Effector memory CD8-positive, alpha-beta T cell (primary cell): ENCODE measurements around the gene OS9.
A peak's percentile ranks its signal among the peaks of the same experiment; 100 is the strongest.
"Not testable (repeated sequence)": the region's sequence is repeated elsewhere in the genome, so short reads cannot be mapped to it uniquely, and the experiment has no call there.

Experiments used
- ATAC-seq: fragments of 150-1000 bp; cut with Tn5 transposase; replicated peaks from 2 replicates; pipeline ENCODE4 v1.10.0; 2021; ENCODE audit warnings: mild to moderate bottlenecking, moderate library complexity
- DNase-seq, 3 experiments: peaks; one replicate each; pipeline ENCODE4 v3.0.0; 2021
- H3K27ac Mint-ChIP-seq, 2 donors: one replicate each; pipeline ENCODE4 v1.8.0; 2022; ENCODE audit warnings: mild to moderate bottlenecking in 2 of 2, mixed read lengths in 2 of 2, moderate library complexity in 2 of 2
- H3K27me3 Mint-ChIP-seq, 2 donors: one replicate each; pipeline ENCODE4 v1.8.0; 2022; ENCODE audit warnings: mixed read lengths in 2 of 2
- H3K36me3 Mint-ChIP-seq: one replicate; pipeline ENCODE4 v1.8.0; 2022; ENCODE audit warnings: mild to moderate bottlenecking, moderate library complexity, mixed read lengths; ENCODE audit not compliant: insufficient read depth
- H3K4me1 Mint-ChIP-seq, 2 donors: one replicate each; pipeline ENCODE4 v1.8.0; 2022; ENCODE audit warnings: low read depth in 2 of 2, mixed read lengths in 2 of 2
- H3K4me3 Mint-ChIP-seq, 2 donors: one replicate each; pipeline ENCODE4 v1.8.0; 2022; ENCODE audit warnings: mild to moderate bottlenecking in 2 of 2, mixed read lengths in 2 of 2, moderate library complexity in 2 of 2
- H3K9me3 Mint-ChIP-seq, 2 donors: one replicate each; pipeline ENCODE4 v1.8.0; 2022; ENCODE audit warnings: mixed read lengths in 2 of 2

Gene OS9

DNA sequence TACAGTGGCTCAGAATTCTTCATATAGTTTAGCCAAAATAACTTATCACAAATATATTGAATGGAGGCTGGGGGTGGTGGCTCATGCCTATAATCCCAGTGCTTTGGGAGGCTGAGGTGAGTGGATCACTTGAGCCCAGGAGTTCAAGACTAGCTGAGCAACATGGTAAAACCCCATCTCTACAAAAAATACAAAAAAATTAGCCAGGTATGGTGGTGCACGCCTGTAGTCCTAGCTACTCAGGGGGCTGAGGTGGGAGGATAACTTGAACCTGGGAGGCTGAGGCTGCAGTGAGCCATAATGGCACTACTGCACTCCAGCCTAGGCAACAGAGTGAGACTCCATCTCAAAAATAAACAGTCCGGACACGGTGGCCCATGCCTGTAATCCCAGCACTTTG lies 22.1 kb upstream of the OS9 start:
- not testable (repeated sequence) for DNase-seq, H3K9me3 Mint-ChIP-seq, ATAC-seq, H3K4me1 Mint-ChIP-seq, H3K27ac Mint-ChIP-seq, H3K4me3 Mint-ChIP-seq, H3K36me3 Mint-ChIP-seq
- H3K27me3 Mint-ChIP-seq: peaks cover 15 to 23% of the 10 kb centered on the region in 2 donors

DNA sequence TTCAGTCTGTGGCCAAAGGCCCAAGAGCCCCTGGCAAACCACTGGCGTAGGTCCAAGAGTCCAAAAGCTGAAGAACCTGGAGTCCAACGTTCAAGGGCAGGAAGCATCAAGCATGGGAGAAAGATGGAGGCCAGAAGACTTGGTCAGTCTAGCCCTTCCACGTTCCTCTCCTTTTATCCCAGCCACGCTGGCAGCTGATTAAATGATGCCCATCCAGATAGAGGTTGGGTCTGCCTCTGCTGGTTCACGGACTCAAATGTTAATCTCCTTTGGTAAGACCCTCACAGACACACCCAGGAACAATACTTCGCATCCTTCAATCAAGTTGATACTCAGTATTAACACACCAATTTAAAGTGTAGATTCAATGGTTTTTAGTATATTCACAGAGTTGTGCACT lies 21.1 kb upstream of the OS9 start:
- H3K27me3 Mint-ChIP-seq: peaks cover 15 to 23% of the 10 kb centered on the region in 2 donors
- H3K27ac Mint-ChIP-seq: no peak overlapping the region
- H3K4me1 Mint-ChIP-seq: no peaks in the 10 kb centered on the region
- no peaks in the 10 kb centered on the region for H3K9me3 Mint-ChIP-seq
- no peak for DNase-seq
- no peaks in the 10 kb centered on the region for H3K36me3 Mint-ChIP-seq
- no peak for ATAC-seq
- no peak overlapping the region for H3K4me3 Mint-ChIP-seq

DNA sequence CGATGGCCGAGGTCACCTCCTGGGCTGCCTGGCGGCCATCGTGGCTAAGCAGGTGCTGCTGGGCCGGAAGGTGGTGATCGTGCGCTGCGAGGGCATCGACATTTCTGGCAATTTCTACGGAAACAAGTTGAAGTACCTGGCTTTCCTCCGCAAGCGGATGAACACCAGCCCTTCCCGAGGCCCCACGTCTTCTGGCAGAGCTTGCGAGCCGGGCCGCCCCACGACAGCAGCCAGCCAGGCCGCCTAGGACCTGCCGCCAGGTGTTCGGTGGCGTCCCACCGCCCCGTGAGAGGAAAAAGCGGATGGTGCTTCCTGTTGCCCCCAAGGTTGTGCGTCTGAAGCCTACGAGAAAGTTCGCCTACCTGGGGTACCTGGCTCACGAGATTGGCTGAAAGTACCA lies 19.2 kb upstream of the OS9 start:
- Mint-ChIP-seq H3K9me3 (no peaks in the 10 kb centered on the region), H3K27ac (no peak overlapping the region), H3K4me1 (no peaks in the 10 kb centered on the region), H3K4me3 (no peak overlapping the region), H3K27me3 (peaks cover 15 to 23% of the 10 kb centered on the region in 2 donors), H3K36me3 (no peaks in the 10 kb centered on the region)
- DNase-seq (no peak), ATAC-seq (no peak)

DNA sequence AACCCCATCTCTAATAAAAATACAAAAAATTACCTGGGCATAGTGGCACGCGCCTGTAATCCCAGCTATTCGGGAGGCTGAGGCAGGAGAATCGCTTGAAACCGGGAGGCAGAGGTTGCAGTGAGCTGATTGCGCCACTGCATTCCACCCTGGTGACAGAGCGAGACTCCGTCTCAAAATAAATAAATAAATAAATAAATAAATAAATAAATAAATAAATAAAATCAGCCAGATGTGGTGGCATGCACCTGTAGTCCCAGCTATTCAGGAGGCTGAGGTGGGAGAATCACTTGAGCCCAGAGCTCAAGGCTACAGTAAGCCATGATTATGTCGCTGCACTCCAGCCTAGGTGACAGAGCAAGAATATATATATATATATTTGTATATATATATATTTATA lies 16.0 kb upstream of the OS9 start:
- H3K9me3 Mint-ChIP-seq, H3K4me3 Mint-ChIP-seq, H3K27ac Mint-ChIP-seq, H3K4me1 Mint-ChIP-seq, ATAC-seq, H3K36me3 Mint-ChIP-seq, DNase-seq: not testable (repeated sequence)
- peaks cover 6 to 11% of the 10 kb centered on the region in 2 donors for H3K27me3 Mint-ChIP-seq

DNA sequence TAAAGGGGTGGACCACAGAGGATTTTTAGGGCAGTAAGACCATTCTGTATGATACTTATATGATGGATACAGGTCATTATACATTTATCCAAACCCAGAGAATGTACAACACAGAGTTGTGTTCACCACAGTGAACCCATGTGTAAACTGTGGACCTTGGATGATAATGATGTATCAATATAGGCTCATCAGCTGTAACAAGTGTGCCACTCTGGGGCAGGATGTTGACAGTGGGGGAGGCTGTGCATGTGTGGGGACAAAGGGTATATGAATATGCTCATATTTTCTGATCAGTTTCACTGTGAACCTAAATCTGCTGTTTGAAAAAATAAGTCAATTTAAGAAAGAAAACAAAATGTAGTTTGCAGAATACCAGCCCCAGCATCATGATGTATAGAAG lies 14.2 kb upstream of the OS9 start:
- Mint-ChIP-seq H3K4me1 (no peaks in the 10 kb centered on the region), H3K36me3 (no peaks in the 10 kb centered on the region), H3K27ac (no peak overlapping the region), H3K4me3 (no peak overlapping the region), H3K9me3 (peaks cover 2 to 7% of the 10 kb centered on the region in 2 donors), H3K27me3 (peaks cover 11 to 12% of the 10 kb centered on the region in 2 donors)
- ATAC-seq (no peak), DNase-seq (no peak)

DNA sequence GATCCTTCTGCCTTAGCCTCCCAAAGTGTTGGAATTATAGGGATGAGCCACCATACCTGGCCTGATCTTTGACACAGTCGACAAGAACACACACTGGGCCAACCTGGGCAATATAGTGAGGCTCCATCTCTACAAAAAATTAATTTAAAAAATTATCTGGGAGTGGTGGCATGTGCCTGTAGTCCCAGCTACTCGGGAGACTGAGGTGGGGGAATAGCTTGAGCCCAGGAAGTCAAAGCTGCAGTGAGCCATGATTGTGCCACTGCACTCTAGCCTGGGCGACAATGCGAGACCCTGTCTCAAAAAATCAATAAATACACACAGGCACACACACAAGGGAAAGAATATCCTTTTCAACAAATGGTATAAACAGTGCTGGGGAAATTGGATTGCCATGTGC lies 6.1 kb upstream of the OS9 start:
- Mint-ChIP-seq H3K27ac (no peak overlapping the region), H3K36me3 (no peaks in the 10 kb centered on the region), H3K9me3 (no peaks in the 10 kb centered on the region), H3K27me3 (peaks cover 66 to 73% of the 10 kb centered on the region in 2 donors), H3K4me1 (no peaks in the 10 kb centered on the region), H3K4me3 (no peak overlapping the region)
- no peak for DNase-seq
- no peak for ATAC-seq

DNA sequence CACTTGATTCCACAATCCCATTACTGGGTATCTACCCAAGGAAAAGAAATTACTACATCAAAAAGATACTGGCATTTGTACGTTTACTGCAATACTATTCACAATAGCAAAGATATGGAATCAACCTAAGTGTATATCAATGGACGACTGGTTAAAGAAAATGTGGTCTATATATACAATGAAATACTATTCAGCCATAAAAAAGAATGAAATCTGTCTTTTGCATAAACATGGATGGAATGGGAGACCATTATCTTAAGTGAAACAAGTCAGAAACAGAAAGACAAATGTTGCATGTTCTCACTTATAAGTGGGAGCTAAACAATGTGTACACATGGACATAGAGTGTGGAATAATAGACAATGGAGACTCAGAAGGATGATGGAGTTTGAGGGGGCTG lies 5.0 kb upstream of the OS9 start:
- no peaks in the 10 kb centered on the region for H3K4me1 Mint-ChIP-seq
- H3K9me3 Mint-ChIP-seq: no peaks in the 10 kb centered on the region
- peaks cover 62 to 70% of the 10 kb centered on the region in 2 donors for H3K27me3 Mint-ChIP-seq
- no peaks in the 10 kb centered on the region for H3K36me3 Mint-ChIP-seq
- ATAC-seq (no peak), DNase-seq (no peak)
- H3K27ac Mint-ChIP-seq: no peak overlapping the region
- no peak overlapping the region for H3K4me3 Mint-ChIP-seq

DNA sequence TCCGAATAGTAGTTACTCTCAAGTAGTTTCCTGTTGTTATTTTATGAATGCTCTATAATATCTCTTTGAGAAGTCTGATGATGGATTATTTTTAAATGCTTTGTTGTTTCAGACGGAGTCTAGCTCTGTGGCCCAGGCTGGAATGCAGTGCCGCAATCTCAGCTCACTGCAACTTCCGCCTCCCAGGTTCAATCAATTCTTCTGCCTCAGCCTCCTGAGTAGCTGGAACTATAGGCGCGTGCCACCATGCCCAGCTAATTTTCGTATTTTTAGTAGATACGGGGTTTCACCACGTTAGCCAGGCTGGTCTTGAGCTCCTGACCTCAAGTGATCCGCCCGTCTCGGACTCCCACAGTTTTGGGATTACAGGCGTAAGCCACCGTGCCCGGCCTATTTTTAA lies 1.4 kb upstream of the OS9 start:
- Mint-ChIP-seq H3K9me3 (no peaks in the 10 kb centered on the region), H3K36me3 (peaks cover 14% of the 10 kb centered on the region), H3K27ac (no peak overlapping the region), H3K4me1 (peaks cover 0 to 2% of the 10 kb centered on the region in 2 donors), H3K27me3 (peaks cover 26 to 35% of the 10 kb centered on the region in 2 donors), H3K4me3 (no peak overlapping the region)
- ATAC-seq (no peak), DNase-seq (no peak)

DNA sequence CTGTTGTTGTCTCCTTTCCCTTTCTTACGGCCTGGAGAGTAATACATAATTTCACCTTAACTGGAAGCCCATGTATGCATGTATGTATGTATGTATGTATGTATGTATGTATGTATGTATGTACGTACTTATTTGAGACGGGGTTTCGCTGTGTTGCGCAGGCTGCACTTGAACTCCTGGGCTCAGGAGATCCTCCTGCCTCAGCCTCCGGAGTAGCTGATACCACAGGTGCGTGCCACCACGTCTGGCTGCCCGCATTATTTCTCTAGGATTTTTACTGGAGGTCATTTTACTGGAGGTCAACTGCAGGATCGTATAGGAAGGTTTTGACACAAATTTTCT lies 644 bp upstream of the OS9 start:
- H3K27ac Mint-ChIP-seq: no peak overlapping the region
- no peak overlapping the region for H3K4me3 Mint-ChIP-seq
- H3K9me3 Mint-ChIP-seq: no peaks in the 10 kb centered on the region
- peaks cover 1 to 3% of the 10 kb centered on the region in 2 donors for H3K4me1 Mint-ChIP-seq
- peaks cover 18 to 27% of the 10 kb centered on the region in 2 donors for H3K27me3 Mint-ChIP-seq
- H3K36me3 Mint-ChIP-seq: peaks cover 18% of the 10 kb centered on the region
- ATAC-seq (no peak), DNase-seq (peak in 1 of 3 experiments; percentile 5)

DNA sequence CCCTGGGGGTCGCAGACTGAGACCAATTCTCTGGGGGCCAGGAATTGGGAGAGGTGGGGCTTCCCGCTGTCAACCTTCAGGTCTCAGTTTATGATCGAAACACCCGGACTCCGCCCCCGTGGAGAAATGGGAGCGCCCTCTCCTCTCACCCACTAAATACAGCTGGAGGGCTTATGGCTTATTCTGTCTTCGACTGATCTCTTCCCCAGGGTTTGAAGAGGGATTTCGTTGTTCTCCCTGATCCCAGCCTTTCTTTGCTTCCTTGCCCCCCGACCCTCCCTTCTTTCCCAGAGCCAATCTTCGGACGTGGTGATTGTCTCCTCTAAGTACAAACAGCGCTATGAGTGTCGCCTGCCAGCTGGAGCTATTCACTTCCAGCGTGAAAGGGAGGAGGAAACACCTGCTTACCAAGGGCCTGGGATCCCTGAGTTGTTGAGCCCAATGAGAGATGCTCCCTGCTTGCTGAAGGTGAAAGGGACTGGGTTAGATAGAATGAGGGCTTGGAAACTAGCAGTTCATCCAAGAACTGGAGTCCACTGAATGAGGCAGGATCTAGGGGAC lies 607 bp downstream of the OS9 start:
- peaks cover 9 to 16% of the 10 kb centered on the region in 2 donors for H3K27me3 Mint-ChIP-seq
- H3K4me3 Mint-ChIP-seq: no peak overlapping the region
- H3K9me3 Mint-ChIP-seq: no peaks in the 10 kb centered on the region
- peaks cover 22% of the 10 kb centered on the region for H3K36me3 Mint-ChIP-seq
- no peak overlapping the region for H3K27ac Mint-ChIP-seq
- H3K4me1 Mint-ChIP-seq: peaks cover 6 to 13% of the 10 kb centered on the region in 2 donors
- no peak for ATAC-seq
- no peak for DNase-seq

DNA sequence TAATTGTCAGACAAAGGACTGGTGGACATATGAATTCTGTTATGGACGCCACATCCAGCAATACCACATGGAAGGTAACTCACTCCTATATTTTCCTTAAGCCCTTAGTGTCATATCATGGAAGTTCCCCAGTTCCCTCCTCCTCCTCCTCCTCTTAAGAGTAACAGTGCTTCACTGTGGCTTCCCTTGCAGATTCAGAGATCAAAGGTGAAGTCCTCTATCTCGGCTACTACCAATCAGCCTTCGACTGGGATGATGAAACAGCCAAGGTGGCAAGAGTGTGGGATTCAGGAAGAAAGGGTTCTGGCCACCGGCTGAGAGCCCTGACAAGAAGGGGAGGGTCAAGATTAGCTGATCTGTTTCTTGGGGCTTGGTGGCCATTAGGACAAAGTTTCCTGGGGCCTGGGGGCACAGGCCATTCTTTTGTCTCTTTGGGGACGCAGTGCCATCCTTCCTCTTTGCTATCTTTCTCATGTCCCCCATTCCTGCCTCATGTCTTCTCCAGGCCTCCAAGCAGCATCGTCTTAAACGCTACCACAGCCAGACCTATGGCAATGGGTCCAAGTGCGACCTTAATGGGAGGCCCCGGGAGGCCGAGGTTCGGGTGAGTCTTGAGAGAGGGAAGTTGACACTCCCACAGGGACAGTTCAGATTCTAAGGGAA lies 2.0 kb downstream of the OS9 start:
- Mint-ChIP-seq H3K36me3 (peaks cover 27% of the 10 kb centered on the region), H3K27ac (no peak overlapping the region), H3K9me3 (no peaks in the 10 kb centered on the region), H3K4me3 (no peak overlapping the region), H3K4me1 (peaks cover 10 to 13% of the 10 kb centered on the region in 2 donors), H3K27me3 (peaks cover 6 to 9% of the 10 kb centered on the region in 2 donors)
- ATAC-seq (no peak), DNase-seq (no peak)

DNA sequence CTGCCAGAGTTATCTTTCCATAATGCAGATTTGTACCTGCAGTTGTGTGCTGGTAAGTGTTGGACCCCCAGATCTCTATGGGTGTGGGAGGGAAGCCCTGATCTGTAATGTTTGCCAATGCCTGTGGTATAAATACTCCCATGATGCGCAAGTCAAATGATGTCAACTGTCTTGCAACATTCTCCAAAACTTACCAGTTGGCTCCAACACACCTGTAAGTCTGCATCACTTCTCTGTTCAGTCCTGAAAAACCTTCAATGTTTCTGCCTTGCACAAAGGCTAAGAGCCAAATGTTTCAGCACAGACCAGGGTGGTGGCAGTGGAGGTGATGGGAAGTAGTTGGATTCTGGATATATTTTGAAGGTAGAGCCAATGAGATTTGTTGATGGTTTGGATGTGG lies 3.1 kb downstream of the OS9 start:
- no peak for ATAC-seq
- Mint-ChIP-seq H3K27me3 (peaks cover 1 to 3% of the 10 kb centered on the region in 2 donors), H3K4me1 (peaks cover 10 to 13% of the 10 kb centered on the region in 2 donors), H3K27ac (no peak overlapping the region), H3K36me3 (peaks cover 27% of the 10 kb centered on the region), H3K4me3 (no peak overlapping the region), H3K9me3 (no peaks in the 10 kb centered on the region)
- DNase-seq: no peak

DNA sequence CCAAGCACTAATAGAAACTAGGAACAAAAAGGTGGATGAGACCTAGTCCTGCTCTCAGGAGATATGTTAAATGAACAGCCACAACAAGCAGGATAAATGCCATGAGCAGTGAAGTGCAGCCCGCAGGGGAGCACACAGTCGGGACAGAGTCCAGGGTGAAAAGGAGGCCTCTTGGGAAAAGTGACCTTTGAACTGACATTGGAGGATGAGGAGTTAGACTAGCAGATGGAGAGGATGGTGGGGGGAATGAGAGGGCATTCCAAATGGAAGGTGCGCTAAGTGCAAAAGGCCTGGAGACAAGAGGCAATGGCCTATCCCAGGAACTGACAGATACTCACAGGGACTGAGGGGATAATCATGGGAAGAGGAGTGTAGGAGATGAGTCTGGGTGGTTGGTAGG lies 4.5 kb downstream of the OS9 start:
- no peak for DNase-seq
- peaks cover 38% of the 10 kb centered on the region for H3K36me3 Mint-ChIP-seq

DNA sequence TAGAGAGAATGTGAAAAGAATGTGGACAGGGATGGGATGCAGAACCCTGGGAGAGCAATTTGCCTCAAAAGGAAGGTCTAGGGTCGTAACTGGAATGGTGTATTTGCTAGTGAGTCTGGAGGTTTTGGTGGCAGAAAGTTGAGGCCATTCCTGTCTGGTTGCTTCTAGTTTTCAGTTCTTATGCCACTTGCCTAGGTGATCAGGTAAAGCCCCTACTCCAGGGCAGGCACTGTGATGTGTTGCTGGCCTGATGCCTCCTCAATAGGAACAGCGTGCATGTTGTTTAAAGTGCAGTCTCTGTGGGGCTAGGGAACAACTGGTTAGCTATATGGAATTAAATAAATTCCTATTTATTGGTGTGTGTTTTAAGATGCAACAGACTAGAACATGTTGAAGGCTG lies 6.4 kb downstream of the OS9 start:
- Mint-ChIP-seq H3K36me3 (peaks cover 49% of the 10 kb centered on the region), H3K9me3 (no peaks in the 10 kb centered on the region), H3K4me3 (no peak overlapping the region), H3K27ac (peak overlapping the region; percentile 11 to 16), H3K4me1 (peaks cover 9 to 13% of the 10 kb centered on the region in 2 donors), H3K27me3 (no peaks in the 10 kb centered on the region)
- ATAC-seq (no peak), DNase-seq (no peak)

More for the DNA sequence above, 4.5 kb downstream of the OS9 start:
- peaks cover 10 to 13% of the 10 kb centered on the region in 2 donors for H3K4me1 Mint-ChIP-seq
- H3K4me3 Mint-ChIP-seq: no peak overlapping the region
- ATAC-seq: no peak
- no peaks in the 10 kb centered on the region for H3K27me3 Mint-ChIP-seq
- H3K27ac Mint-ChIP-seq: no peak overlapping the region
- no peaks in the 10 kb centered on the region for H3K9me3 Mint-ChIP-seq
